Mammary epithelial cell (primary cell): ENCODE results near the gene M6PR.
"Not testable (repeated sequence)": the region's sequence is repeated elsewhere in the genome, so short reads cannot be mapped to it uniquely, and the experiment has no call there.

Experiments
- EZH2 ChIP-seq: IDR thresholded peaks from 2 replicates; pipeline ENCODE4 v1.6.1; 2012; ENCODE audit warnings: low read length, inconsistent platforms, borderline replicate concordance
- TF ChIP-seq, protein P1 (sequence below), 2 donors: IDR thresholded peaks in 1 of 2; conservative IDR thresholded peaks in 1 of 2; 2 replicates each; pipeline ENCODE4 v1.5.1; 2011 to 2012; ENCODE audit warnings: inconsistent platforms in 2 of 2, low read length in 2 of 2, mild to moderate bottlenecking in 2 of 2, control low read depth in 1 of 2, low read depth in 1 of 2; ENCODE audit not compliant: insufficient read depth in 1 of 2; ENCODE audit errors: extremely low read depth in 1 of 2

DNA sequence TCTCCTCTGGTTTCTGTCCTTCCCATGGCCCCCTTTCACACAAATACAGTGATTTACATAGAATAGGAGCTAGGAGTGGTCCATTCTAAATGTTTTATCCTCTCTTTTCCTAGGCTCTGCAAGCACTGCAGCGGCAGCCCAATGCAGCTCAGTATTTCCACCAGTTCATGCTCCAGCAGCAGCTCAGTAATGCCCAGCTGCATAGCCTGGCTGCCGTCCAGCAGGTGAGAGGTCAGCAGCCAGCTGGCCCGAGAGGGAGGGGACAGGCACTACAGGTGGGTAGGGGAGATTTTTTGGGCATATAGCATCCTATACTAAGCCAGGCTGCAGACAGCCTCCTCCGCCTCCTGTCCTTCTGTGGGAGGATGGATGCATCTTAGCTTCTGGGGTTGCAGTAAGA is 29.8 kb downstream of the M6PR start:
- not testable (repeated sequence) for TF ChIP-seq EZH2
- TF ChIP-seq, protein P1, sequence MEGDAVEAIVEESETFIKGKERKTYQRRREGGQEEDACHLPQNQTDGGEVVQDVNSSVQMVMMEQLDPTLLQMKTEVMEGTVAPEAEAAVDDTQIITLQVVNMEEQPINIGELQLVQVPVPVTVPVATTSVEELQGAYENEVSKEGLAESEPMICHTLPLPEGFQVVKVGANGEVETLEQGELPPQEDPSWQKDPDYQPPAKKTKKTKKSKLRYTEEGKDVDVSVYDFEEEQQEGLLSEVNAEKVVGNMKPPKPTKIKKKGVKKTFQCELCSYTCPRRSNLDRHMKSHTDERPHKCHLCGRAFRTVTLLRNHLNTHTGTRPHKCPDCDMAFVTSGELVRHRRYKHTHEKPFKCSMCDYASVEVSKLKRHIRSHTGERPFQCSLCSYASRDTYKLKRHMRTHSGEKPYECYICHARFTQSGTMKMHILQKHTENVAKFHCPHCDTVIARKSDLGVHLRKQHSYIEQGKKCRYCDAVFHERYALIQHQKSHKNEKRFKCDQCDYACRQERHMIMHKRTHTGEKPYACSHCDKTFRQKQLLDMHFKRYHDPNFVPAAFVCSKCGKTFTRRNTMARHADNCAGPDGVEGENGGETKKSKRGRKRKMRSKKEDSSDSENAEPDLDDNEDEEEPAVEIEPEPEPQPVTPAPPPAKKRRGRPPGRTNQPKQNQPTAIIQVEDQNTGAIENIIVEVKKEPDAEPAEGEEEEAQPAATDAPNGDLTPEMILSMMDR (conservative IDR thresholded peaks at IDR 0.05 in 1 of 2, IDR thresholded peaks at IDR 0.05 in 1 of 2; ENCODE audit: extremely low read depth in 1 of 2, insufficient read depth in 1 of 2, low read depth in 1 of 2, low read length in 2 of 2), result not testable (repeated sequence)
